ENCODE data around the gene SHC2.
"Not testable (repeated sequence)": the region's sequence is repeated elsewhere in the genome, so short reads cannot be mapped to it uniquely, and the experiment has no call there.

The SHC2 gene

GRCh38 chr19:423691-424466, 37.0 kb downstream of the SHC2 start:
- no peak for DNase-seq

DNA sequence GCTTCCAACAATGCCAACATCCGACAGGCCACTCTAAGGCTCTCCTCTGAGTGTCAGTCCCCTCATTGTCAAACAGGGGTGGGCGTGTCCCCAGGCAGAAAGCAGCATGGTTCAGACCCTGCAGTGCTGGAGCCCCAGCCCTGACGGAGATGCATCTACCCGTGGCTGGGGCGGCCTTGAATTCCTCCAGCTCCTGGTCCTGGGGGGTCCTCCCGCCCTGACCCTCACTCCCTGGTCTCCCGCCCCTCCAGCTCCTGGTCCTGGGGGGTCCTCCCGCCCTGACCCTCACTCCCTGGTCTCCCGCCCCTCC, 38.0 kb downstream of the SHC2 start:
- not testable (repeated sequence) for DNase-seq

DNA sequence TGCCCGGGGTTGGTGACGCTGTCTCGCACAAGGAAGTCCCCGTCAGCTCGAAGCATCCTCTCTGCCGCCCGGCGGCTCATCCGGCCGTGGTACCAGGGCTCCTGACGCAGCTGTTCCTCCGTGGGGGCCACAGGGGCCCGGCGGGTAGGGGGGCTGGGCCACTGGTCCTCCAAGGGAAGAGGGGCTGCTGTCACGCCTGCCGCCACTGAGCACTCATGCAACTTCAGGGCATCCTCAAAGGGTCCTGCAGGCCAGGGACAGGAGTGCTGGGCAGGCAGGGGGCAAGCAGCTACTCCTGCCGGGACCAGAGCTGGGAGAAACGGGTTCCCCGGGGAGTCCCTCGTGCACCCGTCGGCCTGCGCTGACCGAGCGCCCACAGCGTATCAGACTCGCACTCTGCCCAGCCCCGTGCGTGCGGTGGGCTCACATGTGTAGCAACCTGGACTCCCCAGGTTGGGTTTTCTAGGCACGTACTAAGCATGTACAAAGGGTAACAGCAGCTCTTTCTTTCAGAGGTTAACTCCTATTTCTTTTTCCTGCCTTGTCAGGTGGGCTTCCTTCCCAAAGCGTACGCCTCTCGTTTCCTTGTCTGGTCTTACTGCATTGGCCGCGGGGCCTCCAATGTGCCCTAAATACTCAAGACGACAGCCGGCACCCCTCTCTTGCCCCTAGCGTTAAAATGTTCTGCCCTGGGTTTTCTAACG, 38.5 kb downstream of the SHC2 start:
- DNase-seq = no peak

- no peak for DNase-seq
Observed at GRCh38 chr19:419721-420515, 40.9 kb downstream of the SHC2 start.

DNA sequence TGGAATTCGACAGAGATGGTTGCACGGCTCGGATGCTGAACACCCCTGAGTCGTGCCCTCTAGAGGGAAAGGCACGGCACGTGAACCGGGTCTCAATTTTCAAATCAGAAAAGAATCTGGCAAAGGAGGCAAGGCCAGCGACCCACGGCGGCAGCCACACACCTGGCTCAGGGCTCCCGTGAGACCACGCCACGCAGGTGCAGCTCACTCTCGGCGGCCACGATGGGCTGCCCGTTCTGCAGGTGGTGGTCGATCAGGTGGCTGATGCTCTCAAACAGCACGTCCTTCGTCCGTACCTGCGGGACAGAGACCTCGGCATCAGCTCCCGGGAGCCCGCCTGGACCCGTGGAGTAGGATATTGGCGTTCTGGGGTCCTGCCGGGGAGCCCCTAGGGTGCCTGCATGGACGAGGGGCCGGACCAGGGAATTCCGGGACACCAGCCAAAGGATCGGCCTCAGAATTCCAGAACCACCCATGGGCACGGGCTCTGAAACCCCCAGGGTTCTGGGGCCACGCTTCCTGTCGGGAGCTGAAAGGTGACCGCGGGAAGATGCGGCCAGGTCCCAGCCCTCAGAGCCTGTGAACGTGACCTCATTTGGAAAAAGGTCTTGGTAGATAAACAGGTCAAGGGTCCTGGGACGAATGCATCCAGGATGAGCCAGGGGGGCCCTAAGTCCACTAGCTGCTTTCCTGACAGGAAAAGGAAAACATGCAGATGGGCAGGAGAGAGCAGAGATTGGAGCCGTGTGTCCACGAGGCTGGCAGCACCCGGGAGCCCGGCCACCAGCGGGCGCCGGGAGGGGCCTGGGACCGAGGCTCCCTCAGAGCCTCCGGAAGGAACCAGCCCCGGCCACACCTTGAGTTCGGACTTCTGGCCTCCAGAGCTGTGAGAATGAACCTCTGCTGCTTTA, 41.8 kb downstream of the SHC2 start:
- DNase-seq = no peak

DNA sequence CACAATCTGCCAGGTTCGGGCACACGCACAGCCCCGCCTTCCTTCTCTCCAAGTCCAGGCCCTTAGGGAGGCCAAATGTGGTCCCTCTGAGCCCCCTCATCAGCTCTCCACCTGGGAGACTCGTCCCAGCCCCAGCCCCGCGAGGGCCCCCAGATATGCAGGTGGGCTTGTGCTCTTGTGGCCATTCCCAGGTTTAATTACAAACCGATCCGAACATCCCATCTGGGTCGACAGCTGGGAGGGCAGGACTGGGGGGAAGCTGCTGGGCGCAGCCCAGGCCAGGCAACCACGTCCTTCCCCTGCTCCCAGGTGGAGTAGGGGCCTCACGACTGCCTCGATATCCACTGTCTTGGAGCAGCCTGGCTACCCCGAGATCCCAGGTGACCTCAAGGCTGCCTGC, 44.4 kb downstream of the SHC2 start:
- no peak for DNase-seq

- no peak for DNase-seq
Observed at GRCh38 chr19:415292-415691, 45.5 kb downstream of the SHC2 start.

DNA sequence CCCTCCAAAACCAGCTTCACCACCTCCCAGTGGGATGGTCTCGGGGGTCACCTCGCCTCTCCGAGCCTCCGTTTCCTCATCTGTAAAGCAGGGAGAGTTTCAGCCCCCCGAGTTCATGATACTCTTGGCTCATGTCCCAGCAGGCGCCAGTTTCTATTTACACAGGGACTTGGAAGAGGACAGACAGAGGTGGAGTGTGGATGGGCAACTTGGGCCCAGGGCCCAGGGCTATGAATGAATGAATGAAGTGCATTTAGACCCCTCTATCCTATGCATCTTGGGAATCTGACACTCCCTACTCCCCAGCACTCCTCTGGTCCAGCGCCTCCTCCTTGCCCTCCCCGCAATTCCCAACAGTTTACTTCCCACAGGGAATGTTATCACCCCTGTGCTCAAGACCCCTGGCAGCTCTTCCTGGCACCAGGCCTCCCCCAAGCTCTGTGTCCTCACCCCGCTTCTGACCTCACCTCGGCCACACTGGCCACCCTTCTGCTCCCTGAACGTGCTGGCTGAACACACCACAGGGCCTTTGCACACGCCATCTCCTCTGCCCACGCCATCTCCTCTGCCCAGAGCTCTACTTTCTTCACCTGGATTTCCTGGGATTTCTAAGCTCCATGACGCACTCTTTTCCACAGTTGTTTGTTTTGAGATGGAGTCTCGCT, 46.9 kb downstream of the SHC2 start:
- no peak for DNase-seq

DNA sequence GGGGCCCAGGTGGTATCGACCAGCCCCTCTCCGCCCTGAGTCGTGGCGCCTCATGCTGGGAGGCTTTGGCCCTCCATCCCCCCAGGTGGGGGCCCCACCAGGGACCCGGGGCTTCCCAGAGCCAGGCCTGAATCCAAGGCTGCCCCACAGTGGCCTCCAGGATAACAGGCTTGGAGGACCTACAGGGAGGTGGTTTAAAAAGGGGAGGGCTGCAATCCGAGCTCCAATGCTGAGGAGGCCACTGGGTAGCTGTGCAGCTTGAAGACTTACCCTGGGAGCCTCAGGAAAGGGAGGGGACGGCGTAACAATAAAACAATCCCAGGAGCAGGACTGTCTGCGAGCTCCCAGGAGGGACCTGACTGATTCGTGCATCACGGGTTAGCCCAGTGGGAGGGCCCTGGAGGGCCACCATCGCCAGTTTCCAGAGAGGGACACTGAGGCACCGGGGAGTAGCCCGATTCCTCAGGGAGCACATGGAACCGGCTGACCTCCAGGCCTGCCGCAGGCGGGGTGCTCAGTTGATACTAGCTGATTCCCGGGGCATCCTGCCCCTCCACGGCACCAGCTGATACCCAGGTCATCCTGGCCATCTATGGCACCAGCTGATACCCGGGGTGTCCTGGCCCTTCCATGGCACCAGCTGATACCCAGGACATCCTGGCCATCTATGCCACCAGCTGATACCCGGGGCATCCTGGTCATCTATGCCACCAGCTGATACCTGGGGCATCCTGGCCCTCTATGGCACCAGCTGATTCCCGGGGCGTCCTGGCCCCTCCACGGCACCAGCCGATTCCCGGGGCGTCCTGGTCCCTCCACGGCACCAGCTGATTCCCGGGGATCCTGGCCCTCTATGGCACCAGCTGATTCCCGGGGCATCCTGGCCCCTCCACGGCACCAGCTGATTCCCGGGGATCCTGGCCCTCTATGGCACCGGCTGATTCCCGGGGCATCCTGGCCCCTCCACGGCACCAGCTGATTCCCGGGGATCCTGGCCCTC, 48.2 kb downstream of the SHC2 start:
- no peak for DNase-seq

DNA sequence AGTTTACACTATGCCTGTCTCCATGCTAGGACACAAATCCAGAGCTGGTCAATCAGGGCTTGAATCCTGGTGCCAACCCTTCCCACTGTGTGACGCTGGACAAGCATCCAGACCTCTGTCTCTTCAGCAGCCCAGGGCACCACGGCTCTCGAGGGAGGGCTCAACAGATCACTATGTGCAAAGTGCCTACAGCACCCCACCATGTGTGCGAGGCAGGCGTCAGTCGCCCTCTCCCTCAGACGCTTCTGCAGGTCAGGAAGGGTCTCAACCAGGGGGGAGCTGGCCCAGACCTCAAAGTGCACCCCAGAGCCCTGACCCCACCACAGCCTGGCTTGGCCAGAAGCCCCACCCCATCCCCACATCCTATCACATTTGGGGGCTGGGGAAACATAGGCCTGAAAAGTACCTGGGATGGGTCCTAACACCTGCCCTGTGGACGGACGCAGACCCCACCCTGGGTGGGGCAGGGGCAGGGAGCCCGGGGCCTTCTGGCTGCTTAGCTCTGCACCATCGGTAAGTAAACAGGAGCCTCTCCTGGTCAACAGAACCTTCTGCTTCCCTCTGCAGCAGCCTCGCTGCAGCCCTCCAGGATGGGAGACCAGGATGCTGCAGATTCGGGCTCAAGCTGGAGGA, 49.0 kb downstream of the SHC2 start:
- DNase-seq = no peak

- DNase-seq = not testable (repeated sequence)
Observed at GRCh38 chr19:411121-411722, 49.6 kb downstream of the SHC2 start.

- no peak for DNase-seq
Observed at GRCh38 chr19:410243-410781, 50.5 kb downstream of the SHC2 start.

GRCh38 chr19:409516-410242, 51.2 kb downstream of the SHC2 start:
- no peak for DNase-seq

DNA sequence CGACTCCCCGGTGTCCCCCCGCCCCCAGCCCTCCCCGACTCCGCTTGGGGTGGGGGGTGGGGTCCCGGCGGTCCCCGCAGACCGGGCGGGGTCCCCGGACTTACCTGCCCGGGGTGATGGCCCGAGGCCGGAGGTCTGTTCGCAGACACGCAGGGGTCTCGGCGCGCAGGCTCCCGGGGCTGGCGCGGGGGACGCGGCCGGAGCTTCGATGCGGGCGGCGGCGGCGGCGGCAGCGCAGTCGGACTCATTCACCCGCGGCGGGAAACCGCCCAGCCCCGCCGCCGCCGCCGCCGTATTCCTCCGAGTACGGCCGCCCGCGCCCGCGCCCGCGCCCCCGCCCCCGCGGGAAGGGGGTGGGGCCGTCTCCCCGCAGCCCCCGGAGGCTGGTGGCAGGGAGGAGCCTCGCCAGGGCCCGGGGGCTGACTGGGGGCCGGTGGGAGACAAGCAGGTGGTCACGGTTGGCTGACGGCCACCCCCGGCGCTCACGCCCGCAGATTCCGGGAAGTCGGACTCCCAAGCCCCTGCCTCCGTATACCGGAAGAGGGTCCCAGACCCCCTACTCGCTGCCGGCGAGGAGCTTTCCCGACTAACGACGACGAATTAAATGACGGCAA, 51.8 kb downstream of the SHC2 start, which contains the start of gene C2CD4C:
Gene C2CD4C (minus strand): TSS at position 246 of the 614 bp plus-strand sequence. CDS start 786 bp downstream, outside the sequence.
- peak in 2 of 4 experiments; percentile 23 to 32 for DNase-seq

GRCh38 chr19:408441-408901, 52.4 kb downstream of the SHC2 start:
- no peak for DNase-seq

GRCh38 chr19:407511-408440, 53.1 kb downstream of the SHC2 start:
- no peak for DNase-seq

Data from suppressor macrophage (primary cell).